GM20000 (cell line): Measurements from ENCODE around the gene SYT12.
A peak's percentile ranks its signal among the peaks of the same experiment; 100 is the strongest.
"Not testable (repeated sequence)": the region's sequence is repeated elsewhere in the genome, so short reads cannot be mapped to it uniquely, and the experiment has no call there.

ENCODE experiments used
- DNase-seq: peaks from one replicate; pipeline ENCODE4 v3.0.0; 2012; ENCODE audit warnings: low spot score
- CTCF ChIP-seq: IDR thresholded peaks from 2 replicates; pipeline ENCODE4 v1.5.1; 2012; ENCODE audit warnings: mild to moderate bottlenecking, control low read depth; ENCODE audit errors: extremely low read depth, missing control alignments

SYT12 gene

GRCh38 chr11:66987158-66987620, 35.7 kb upstream of the SYT12 start:
- no peak for TF ChIP-seq CTCF
- peak; percentile 12 for DNase-seq

GRCh38 chr11:66987924-66988637, 34.9 kb upstream of the SYT12 start:
- no peak for TF ChIP-seq CTCF
- peak; percentile 18 for DNase-seq

- not testable (repeated sequence) for DNase-seq
Observed at GRCh38 chr11:66988741-66989140, 34.2 kb upstream of the SYT12 start.

GRCh38 chr11:66989360-66989759, 33.6 kb upstream of the SYT12 start:
- not testable (repeated sequence) for DNase-seq

- no peak for DNase-seq
- no peak for TF ChIP-seq CTCF
Observed at GRCh38 chr11:66992041-66992440, 30.9 kb upstream of the SYT12 start.

- DNase-seq, result no peak
- TF ChIP-seq CTCF, result no peak
Observed at GRCh38 chr11:66996609-66997273, 26.2 kb upstream of the SYT12 start.

- DNase-seq, result no peak
- TF ChIP-seq CTCF, result no peak
Observed at GRCh38 chr11:66999555-66999954, 23.4 kb upstream of the SYT12 start.

GRCh38 chr11:67001332-67001731, 21.6 kb upstream of the SYT12 start:
- no peak for TF ChIP-seq CTCF
- no peak for DNase-seq
